ENCODE measurements around the gene SPO11.

DNA sequence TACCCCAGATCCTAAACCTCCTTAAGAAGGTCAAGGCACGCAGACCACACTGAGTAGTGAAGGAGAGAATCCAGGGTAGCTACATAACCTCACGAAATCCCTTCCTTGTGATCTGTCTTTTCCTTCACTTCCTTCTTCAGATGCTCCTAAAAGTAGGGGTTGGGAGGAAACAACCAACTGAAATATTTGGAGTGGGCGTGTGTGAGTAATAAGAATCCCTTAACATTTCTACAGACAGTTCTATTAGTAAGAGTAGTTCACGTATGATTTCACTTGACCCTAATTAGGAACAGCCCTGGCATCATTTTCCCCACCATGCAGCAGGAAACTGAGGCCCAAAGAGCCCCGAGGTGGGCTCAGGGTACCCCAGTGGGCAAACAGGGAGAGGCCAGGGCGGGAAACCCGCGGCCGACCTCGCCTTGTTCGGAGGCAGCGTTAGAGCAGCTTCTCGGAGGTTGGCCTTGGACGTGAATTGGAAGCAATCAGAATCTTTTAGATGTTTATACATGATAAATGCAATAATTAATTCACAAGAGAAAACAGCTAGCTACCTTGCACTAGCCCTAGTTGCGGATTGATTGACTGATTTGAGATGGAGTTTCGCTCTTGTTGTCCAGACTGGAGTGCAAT is 20.6 kb downstream of the SPO11 start:
- TF ChIP-seq RNF2 (IDR thresholded peaks at IDR 0.05; ENCODE audit: borderline replicate concordance, low read depth, low read length, missing control alignments, poor library complexity, severe bottlenecking) (no peak), POLR2AphosphoS5 (IDR thresholded peaks at IDR 0.05; ENCODE audit: low read depth, low read length) (no peak), SP1 (IDR thresholded peaks at IDR 0.05; ENCODE audit: low read depth, low read length) (no peak)

Measured in H1 (cell line).